ENCODE measurements around the gene EGLN3. TPM values are rescaled to one million over a fixed set of nuclear protein-coding genes. Genes with fewer than 3 reads are reported as not detected.

EGLN3 gene
- total RNA-seq, 2 donors from 2014 or later = 10.8 to 11.4 TPM

DNA sequence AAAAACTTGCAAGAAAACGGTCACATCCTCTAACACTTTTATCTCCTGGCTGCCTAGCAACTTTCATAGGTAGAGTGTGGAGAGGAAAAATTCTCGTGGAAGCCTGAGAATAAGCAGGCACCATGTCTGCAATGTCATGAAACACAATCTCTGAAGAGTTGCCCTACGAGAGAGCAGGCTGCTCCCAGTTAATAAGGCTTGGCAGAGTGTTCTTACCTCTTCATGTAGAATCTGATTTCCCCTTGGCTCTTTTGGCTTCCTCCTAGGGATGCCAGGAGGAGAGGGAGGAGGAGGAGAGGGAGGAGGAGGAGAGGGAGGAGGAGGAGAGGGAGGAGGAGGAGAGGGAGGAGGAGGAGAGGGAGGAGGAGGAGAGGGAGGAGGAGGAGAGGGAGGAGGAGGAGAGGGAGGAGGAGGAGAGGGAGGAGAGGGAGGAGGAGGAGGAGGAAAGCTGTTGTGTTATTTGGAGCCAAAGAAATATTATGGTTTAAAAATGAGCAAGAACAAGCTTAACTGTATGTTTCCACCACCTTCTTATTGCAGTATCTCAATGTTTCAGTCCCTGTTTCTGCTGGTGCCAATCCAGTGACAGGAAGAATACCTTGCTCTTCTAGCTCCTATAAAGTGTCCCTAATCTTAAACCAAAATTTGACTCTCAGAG, 52.9 kb downstream of the EGLN3 start:
- Histone ChIP-seq H3K4me3 (no peak overlapping the region), H3K9me3 (no peaks in the 10 kb centered on the region), H3K27ac (no peak overlapping the region), H3K36me3 (no peaks in the 10 kb centered on the region), H3K27me3 (replicated peaks; ENCODE audit: insufficient read depth) (no peaks in the 10 kb centered on the region), H3K4me1 (ENCODE audit: control insufficient read depth in 1 of 2, low read depth in 2 of 2) (no peaks in the 10 kb centered on the region)
- no peak for ATAC-seq (ENCODE audit: insufficient number of reproducible peaks, low FRiP score, low read depth)
- no peak for TF ChIP-seq CTCF (IDR thresholded peaks at IDR 0.05)
- DNase-seq (ENCODE audit: low spot score) = no peak

GRCh38 chr14:33897382-33897781, 53.5 kb downstream of the EGLN3 start:
- no peak for ATAC-seq (ENCODE audit: insufficient number of reproducible peaks, low FRiP score, low read depth)

DNA sequence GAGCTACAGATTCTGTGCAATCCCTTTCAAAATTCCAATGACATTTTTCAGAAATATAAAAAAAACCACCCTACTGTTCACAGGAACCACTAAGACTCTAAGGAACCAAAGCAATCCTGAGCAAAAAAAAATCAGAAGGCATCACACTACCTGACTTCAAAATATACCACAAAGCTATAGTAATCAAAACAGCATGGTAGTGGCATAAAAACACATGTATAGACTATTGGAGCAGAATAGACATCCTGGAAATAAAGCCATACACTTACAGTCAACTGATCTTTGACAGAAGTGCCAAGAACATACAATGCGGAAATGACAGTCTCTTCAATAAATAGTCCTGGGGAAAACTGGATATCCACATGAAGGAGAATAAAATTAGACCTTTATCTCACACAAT, 56.5 kb downstream of the EGLN3 start:
- Histone ChIP-seq H3K9me3 (no peaks in the 10 kb centered on the region), H3K27ac (no peak overlapping the region), H3K4me1 (ENCODE audit: control insufficient read depth in 1 of 2, low read depth in 2 of 2) (no peaks in the 10 kb centered on the region), H3K4me3 (no peak overlapping the region), H3K27me3 (replicated peaks; ENCODE audit: insufficient read depth) (no peaks in the 10 kb centered on the region), H3K36me3 (no peaks in the 10 kb centered on the region)
- TF ChIP-seq CTCF (IDR thresholded peaks at IDR 0.05) = no peak
- DNase-seq (ENCODE audit: low spot score) (no peak), ATAC-seq (ENCODE audit: insufficient number of reproducible peaks, low FRiP score, low read depth) (no peak)

More at GRCh38 chr14:33897382-33897781, 53.5 kb downstream of the EGLN3 start:
- Histone ChIP-seq H3K36me3 (no peaks in the 10 kb centered on the region), H3K4me1 (ENCODE audit: control insufficient read depth in 1 of 2, low read depth in 2 of 2) (no peaks in the 10 kb centered on the region), H3K27ac (no peak overlapping the region), H3K9me3 (no peaks in the 10 kb centered on the region), H3K27me3 (replicated peaks; ENCODE audit: insufficient read depth) (no peaks in the 10 kb centered on the region), H3K4me3 (no peak overlapping the region)
- no peak for TF ChIP-seq CTCF (IDR thresholded peaks at IDR 0.05)
- no peak for DNase-seq (ENCODE audit: low spot score)

- DNase-seq (ENCODE audit: low spot score) (no peak), ATAC-seq (ENCODE audit: insufficient number of reproducible peaks, low FRiP score, low read depth) (no peak)
- Histone ChIP-seq H3K27me3 (replicated peaks; ENCODE audit: insufficient read depth) (no peaks in the 10 kb centered on the region), H3K4me3 (no peak overlapping the region), H3K27ac (no peak overlapping the region), H3K9me3 (no peaks in the 10 kb centered on the region), H3K4me1 (ENCODE audit: control insufficient read depth in 1 of 2, low read depth in 2 of 2) (no peaks in the 10 kb centered on the region), H3K36me3 (no peaks in the 10 kb centered on the region)
- no peak for TF ChIP-seq CTCF (IDR thresholded peaks at IDR 0.05)
Observed at GRCh38 chr14:33891700-33892099, 59.2 kb downstream of the EGLN3 start.

DNA sequence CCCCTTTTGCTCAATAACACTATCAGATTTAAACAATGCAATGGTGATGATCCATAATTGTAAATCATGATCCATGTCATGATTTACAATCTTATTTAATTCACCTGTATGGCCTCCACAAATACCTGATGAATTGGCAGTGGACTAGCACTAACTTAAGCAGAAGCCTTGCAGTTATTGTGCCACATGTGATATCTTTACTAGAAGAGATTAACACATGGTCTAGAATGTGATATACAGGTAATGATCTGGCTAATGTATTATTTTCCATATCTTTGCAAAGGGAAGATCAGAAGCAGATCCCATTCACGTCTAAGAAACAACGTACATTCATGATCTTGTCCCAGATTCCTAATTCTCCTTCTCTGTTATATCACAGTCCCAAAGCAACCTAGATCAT, 66.0 kb downstream of the EGLN3 start:
- no peaks in the 10 kb centered on the region for H3K4me1 ChIP-seq (ENCODE audit: control insufficient read depth in 1 of 2, low read depth in 2 of 2)
- no peaks in the 10 kb centered on the region for H3K36me3 ChIP-seq
- no peak overlapping the region for H3K4me3 ChIP-seq
- no peaks in the 10 kb centered on the region for H3K9me3 ChIP-seq
- H3K27ac ChIP-seq = no peak overlapping the region
- DNase-seq (ENCODE audit: low spot score) = no peak
- TF ChIP-seq CTCF (IDR thresholded peaks at IDR 0.05) = no peak
- H3K27me3 ChIP-seq (replicated peaks; ENCODE audit: insufficient read depth) = no peaks in the 10 kb centered on the region
- ATAC-seq (ENCODE audit: insufficient number of reproducible peaks, low FRiP score, low read depth) = no peak
